Posterior vena cava (tissue), 2 donors: ENCODE results near the gene GAB2. TPM values are rescaled to one million over a fixed set of nuclear protein-coding genes. Genes with fewer than 3 reads are reported as not detected.

Experiments
- DNase-seq: peaks from one replicate; pipeline ENCODE4 v3.0.0-alpha.2; 2020; ENCODE audit warnings: low spot score
- intact Hi-C, 2 donors: fragments of 100-400 bp; cut with DNase I; formaldehyde crosslinking; loops; one replicate each; pipeline versions ENCODE4 v1.14.1 to v1.14.2; 2022 to 2023
- total RNA-seq, 2 donors: library from RNA; stranded (reverse); fragmentation: NEBNext Ultra II Directional; extraction: Animal tissue kit (Norgen Biotek cat#: 25700); gene quantifications; one replicate each; pipeline ENCODE4 v1.2.1, GENCODE V29; 2021
- donor health status: DM: yes; HTN: yes; CAD: no.
- donor health status: DM: yes; HTN: yes; CAD: no.

Gene GAB2
- total RNA-seq, 2 donors from 2014 or later = 45.1 to 89.7 TPM

DNA sequence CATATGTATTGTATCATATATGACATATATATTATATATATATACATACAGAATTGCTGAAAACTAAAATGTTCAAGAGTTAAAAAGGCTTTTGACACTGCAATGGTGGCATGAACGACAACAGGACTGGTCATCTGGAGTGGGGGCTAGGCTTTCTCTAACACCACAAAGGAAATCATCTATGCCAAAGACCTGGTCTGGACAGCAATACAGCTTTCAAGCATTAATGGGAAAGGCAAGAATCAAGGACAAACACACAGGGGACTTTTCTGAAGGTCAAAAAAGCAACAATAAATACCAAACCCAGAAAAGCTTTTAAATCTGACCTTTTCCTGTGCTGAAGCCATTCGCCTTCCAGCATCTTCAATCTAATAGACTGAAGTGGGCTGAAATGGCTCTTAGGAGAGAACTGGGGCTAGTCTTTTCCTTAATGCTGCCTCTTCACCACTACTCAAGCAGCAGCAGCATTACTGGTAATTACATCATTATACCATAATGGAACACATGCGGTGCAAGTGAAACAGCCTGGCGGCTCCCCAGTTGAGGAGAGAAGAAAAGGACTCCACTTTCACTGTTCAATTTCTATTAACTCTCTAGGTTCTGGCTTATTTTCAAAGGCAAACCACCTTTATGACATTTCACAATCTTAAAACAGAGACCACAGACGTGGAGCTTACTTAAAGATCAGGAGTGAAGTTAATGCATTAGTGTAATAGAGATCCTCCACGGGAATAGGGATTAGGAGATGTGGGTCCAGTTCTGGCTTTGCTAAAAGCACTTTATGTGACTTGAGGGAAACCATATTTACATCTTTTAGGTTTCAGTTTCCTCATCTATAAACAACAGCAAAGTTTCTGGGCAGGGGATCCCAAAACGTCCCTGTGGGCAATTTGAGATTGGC is 63.0 kb downstream of the GAB2 start:
- DNase-seq = no peak
- intact Hi-C loops = no loop called here

GRCh38 chr11:78351979-78352841 is 65.4 kb downstream of the GAB2 start:
- no peak for DNase-seq
- intact Hi-C loops = no loop called here

DNA sequence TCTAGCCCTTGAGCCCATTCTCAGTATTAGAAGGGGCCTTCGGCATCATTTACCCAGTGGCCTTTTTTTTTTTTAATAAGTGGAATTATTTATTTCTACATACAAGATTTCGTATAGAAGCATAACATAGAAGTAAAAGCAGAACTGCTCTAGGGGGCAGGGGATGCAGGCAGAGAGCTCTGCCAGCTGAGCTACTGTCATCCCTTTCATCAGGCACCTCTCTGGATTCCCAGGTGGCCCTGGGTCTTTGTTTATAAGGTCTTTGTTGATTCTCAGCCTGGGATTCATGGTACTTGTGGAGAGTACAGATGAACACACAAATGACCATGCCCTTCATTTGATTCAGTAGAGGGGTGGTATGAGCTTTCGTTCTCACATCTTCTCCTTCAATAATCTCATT is 66.4 kb downstream of the GAB2 start:
- no peak for DNase-seq
- intact Hi-C loops = no loop called here

DNA sequence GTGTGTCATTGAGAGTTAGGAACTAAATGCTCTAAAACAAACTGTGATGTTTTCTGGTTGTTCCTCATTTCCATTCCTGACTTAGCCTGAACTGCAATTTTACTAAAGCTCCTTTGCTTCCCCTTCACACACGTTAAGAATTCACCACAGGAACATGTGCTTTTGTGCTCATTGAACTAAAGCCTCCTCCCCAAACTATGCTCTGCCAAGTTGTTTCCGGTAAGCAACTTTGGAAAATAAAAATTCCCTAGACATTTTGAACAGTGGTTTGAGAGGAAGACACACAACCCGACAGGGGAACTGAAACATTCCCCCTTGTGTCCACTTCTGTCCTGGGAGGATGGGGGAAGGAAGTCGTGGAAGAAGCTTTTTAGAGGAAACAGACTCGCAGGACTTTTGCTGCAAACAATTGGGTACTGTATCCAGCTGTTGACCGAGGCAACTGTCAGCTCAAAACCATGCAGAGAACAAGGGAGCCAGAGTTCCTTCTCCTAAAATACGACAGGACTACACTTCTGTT is 66.9 kb downstream of the GAB2 start:
- DNase-seq = no peak

DNA sequence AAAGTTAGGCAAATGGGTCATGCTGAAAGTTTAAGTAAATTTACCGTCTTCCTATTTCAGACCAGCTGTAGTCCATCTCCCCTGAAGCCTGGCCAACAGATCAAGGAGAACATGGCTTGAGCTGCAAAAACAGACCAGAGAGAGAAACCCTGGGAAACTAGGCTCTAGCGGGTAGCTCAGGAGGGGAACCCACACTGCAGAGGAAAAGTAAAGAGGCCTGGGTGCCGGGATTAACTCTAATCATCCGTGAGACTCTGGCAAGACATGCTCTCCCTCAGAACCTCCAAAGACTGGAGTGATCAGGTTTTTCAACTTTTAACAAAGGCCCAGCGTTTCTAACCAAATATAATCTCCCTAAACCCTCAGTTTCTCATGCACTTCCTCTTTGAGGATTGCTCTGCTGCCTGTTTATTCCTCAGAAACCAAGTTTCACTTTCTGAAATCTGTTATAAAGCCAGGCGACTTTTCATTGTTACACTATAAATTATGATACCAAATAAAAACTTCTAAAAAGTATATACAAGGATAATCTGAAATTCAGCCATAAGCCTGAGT is 67.5 kb downstream of the GAB2 start:
- intact Hi-C loops = no loop called here

More for the DNA sequence above, 66.9 kb downstream of the GAB2 start:
- intact Hi-C loops = no loop called here

DNA sequence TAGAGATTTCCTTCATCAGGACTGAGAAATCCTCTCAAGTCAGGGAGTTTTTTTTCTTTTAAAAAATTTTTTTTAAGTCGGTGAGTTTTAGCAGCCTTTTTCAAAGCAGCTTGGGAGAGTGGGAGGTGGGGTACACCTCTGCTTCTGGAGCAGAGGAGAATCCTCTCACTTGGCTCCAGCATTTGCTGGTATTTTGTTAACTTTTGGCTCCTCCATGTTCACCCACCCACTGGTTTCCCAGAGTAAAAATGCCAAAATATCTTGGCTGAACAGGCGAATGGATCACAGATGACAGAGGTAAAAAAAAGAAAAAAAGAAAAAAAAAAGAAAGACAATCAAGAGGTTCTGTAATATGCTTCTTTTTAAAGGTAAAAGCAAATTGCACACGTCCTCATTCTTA is 68.0 kb downstream of the GAB2 start:
- intact Hi-C loops = no loop called here
- DNase-seq = no peak

More for the DNA sequence above, 67.5 kb downstream of the GAB2 start:
- no peak for DNase-seq

- intact Hi-C loops = no loop called here
- no peak for DNase-seq
Measured at GRCh38 chr11:78349114-78349513, 68.5 kb downstream of the GAB2 start.

DNA sequence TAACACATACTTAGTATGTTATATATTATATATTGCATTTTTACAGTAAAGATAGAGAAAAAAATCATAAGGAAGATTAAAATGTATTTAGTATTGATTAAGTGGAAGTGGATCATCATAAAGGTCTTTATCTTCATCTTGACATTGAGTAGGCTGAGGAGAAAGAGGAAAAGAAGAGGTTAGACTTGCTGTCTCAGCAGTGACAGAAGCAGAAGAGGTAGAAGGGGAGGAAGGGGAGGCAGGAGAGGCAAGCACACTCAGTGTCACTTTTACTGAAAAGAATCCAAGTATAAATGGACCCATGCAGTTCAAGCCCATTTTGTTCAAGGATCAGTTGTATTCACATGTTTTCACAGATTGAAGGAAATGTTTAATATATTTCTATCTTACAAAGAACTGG is 69.7 kb downstream of the GAB2 start:
- intact Hi-C loops = no loop called here

DNA sequence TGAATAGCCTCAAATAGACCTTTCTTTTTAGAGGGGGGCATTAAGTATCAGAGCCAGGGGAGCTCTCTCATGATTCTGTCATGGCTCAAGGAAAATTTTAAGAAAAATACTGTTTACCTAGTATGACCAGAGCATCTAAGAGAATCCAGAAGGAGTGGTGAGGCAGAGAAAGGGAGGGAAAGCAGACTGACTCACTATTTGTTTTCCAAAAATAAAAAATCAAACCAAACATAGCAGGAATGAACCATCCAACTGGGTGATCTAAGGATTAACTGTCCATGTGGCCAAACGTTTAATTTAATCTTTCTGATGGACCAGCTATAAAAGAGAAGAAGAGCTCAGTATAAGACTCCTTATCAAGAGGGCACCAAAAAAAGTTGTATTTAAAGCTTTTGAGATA is 70.8 kb downstream of the GAB2 start:
- DNase-seq = no peak
- intact Hi-C loops = no loop called here

More for the DNA sequence above, 69.7 kb downstream of the GAB2 start:
- no peak for DNase-seq

- intact Hi-C loops = no loop called here
- DNase-seq = no peak
Measured at GRCh38 chr11:78345450-78345849, 72.2 kb downstream of the GAB2 start.

DNA sequence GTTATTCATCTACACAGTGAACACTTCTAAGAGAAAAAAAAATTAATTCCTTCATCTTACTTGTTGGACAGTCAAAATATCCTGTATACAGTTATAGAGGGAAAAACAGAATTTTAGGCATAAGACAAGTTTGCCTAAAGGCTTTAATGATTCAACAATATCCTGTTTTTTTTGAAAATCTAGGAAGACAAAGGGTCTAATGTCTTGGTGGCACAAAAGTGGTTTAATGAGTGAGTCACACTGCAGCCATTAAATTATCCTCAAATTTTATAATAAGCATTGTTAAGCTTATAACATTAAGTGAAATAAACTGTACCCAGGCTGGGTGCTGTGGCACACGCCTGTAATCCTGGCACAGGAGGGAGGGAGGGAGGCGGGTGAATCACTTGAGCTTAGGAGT is 72.9 kb downstream of the GAB2 start:
- intact Hi-C loops = no loop called here
- no peak for DNase-seq

- intact Hi-C loops = no loop called here
Measured at GRCh38 chr11:78344094-78344493, 73.5 kb downstream of the GAB2 start.

DNA sequence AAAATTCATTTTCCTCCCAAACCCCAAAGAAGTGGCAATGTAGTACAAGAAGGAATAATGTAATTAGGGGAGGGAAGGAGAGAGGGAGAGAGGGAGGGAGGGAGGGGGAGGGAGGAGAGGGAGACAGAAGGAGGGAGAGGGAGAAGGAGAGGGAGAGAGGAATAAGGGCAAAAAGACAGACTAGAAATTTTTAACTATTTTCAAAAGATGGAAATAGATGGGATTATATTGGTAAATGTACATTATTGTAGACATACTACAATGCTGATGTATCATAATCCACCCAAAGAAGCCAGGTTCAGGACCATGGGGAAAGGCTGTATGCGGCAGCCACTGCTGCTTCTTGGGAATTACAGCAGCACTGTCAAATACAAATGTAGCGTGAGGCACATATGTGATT is 74.3 kb downstream of the GAB2 start:
- DNase-seq = no peak
- intact Hi-C loops = no loop called here

More at GRCh38 chr11:78344094-78344493, 73.5 kb downstream of the GAB2 start:
- DNase-seq = no peak

DNA sequence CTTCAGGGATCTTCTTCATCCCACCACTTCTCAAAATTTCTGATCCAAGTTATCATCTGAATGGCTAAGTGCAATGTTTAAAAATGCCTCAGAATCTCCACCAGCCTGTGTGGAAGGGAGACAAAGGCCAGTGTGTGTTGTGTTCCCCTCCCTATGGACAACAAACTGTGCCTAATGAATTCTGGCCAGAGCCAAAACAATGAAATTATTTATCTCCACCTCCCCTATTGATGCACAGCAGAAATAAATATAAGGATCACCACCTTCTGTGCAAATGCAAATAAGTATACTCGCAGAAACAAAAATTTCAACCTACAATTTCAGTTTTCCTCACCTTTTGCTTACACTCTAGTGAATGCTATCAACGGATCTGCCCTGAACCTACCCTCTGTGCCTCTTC is 75.8 kb downstream of the GAB2 start:
- intact Hi-C loops = no loop called here
- no peak for DNase-seq

DNA sequence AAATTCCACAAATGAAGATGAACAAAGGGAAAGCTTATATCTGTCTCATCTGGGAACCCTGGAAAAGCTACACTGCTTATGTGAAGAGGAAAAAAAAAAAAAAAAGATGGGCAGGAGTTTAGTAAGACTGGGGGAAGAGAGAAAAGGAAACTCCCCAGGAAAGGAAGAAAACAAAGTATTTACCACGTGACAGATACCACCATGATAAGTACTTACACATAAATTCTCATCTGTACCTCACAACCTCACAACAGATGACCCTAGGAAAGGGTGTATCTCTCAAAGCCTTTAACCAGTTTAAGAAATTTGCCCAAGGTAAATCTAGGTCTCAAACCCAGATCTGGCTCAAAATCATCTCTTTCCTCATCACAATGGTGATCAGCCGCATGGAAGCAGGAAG is 77.1 kb downstream of the GAB2 start:
- no peak for DNase-seq
- intact Hi-C loops = no loop called here

GRCh38 chr11:78339945-78340344 is 77.7 kb downstream of the GAB2 start:
- no peak for DNase-seq
- intact Hi-C loops = no loop called here

DNA sequence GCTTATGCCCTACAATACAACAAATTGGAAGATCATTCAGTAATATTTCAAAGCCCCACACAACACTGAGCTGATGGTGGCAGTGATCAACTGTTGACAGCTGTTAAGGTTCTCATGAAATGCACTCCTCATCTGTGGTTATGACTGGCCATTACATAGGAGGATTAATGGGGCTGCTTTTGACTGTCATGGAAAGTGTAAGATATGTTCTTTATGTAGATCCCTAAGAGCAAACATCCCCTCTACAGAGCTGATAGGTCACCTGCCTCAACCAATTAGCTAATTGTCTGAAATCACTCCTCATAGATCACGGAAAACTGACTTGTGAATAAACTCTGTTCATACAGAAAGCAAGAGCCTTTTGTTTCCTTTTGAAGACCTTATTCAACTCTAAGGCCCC is 78.1 kb downstream of the GAB2 start:
- intact Hi-C loops = no loop called here
- no peak for DNase-seq

DNA sequence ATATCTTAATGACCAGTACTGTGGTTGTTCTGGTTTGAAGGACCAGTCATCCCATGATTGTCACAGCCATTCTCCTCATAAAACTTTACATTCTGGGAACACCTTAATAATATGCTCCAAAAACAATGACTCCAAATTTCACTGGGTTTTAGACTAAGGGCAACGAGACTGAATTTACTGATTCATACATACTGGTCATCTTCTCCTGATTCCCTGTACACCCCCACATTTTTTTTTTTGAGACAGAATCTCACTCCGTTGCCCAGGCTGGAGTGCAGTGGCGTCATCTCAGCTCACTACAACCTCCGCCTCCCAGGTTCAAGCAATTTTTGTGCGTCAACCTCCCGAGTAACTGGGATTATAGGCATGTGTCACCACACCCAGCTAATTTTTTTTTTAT is 78.9 kb downstream of the GAB2 start:
- intact Hi-C loops = no loop called here
- no peak for DNase-seq

GRCh38 chr11:78338138-78338537 is 79.5 kb downstream of the GAB2 start:
- DNase-seq = no peak
- intact Hi-C loops = no loop called here

- intact Hi-C loops = no loop called here
- DNase-seq = no peak
Measured at GRCh38 chr11:78337554-78337924, 80.1 kb downstream of the GAB2 start.
